RWPE2 (cell line): ENCODE data around the gene ARID5B.

Experiments used
- ATAC-seq: fragments of 200-7000 bp; cut with Tn5 transposase; 3 replicates; pipeline ENCODE4 v1.9.1; 2021; ENCODE audit warnings: low read depth
- DNase-seq: peaks from one replicate; pipeline ENCODE4 v3.0.0-alpha.2; 2020; ENCODE audit warnings: low spot score
- H3K27ac ChIP-seq: fragments of 450-650 bp; 2 replicates; pipeline ENCODE4 v1.5.1; 2017; ENCODE audit warnings: mild to moderate bottlenecking; ENCODE audit not compliant: poor library complexity, severe bottlenecking
- H3K27me3 ChIP-seq: fragments of 250-450 bp; sonication (Bioruptor Pico); 2 replicates; pipeline ENCODE4 v1.5.1; 2021; ENCODE audit warnings: mild to moderate bottlenecking, moderate library complexity; ENCODE audit not compliant: insufficient read depth, poor library complexity, severe bottlenecking
- H3K36me3 ChIP-seq: fragments of 250-450 bp; sonication (Bioruptor Pico); 2 replicates; pipeline ENCODE4 v1.5.1; 2020; ENCODE audit warnings: low read depth, mild to moderate bottlenecking, moderate library complexity
- H3K4me1 ChIP-seq: fragments of 250-450 bp; sonication (Bioruptor Pico); 2 replicates; pipeline ENCODE4 v1.5.1; 2021; ENCODE audit warnings: mild to moderate bottlenecking, moderate library complexity; ENCODE audit not compliant: insufficient read depth, poor library complexity, severe bottlenecking
- H3K4me3 ChIP-seq: fragments of 250-450 bp; sonication (Bioruptor Pico); 2 replicates; pipeline ENCODE4 v1.5.1; 2021; ENCODE audit warnings: mild to moderate bottlenecking, moderate library complexity; ENCODE audit not compliant: severe bottlenecking
- H3K9me3 ChIP-seq: fragments of 250-450 bp; sonication (Bioruptor Pico); 2 replicates; pipeline ENCODE4 v1.5.1; 2021; ENCODE audit warnings: mild to moderate bottlenecking, moderate library complexity; ENCODE audit not compliant: severe bottlenecking
- CTCF ChIP-seq: fragments of 450-650 bp; IDR thresholded peaks from one replicate; pipeline ENCODE4 v1.5.1; 2017; ENCODE audit warnings: mild to moderate bottlenecking, moderate library complexity; ENCODE audit not compliant: poor library complexity, severe bottlenecking

ARID5B gene

GRCh38 chr10:61869041-61869675 lies 32.3 kb upstream of the ARID5B start:
- H3K36me3 ChIP-seq, result no peaks in the 10 kb centered on the region
- DNase-seq, result no peak
- no peak for TF ChIP-seq CTCF
- H3K4me3 ChIP-seq, result no peak overlapping the region
- no peak for ATAC-seq
- H3K27ac ChIP-seq, result no peak overlapping the region
- H3K9me3 ChIP-seq, result no peaks in the 10 kb centered on the region
- H3K27me3 ChIP-seq, result no peaks in the 10 kb centered on the region
- peaks cover 6% of the 10 kb centered on the region for H3K4me1 ChIP-seq

GRCh38 chr10:61869774-61870525 lies 31.5 kb upstream of the ARID5B start:
- no peak for ATAC-seq
- DNase-seq, result no peak
- H3K4me3 ChIP-seq, result no peak overlapping the region
- H3K27ac ChIP-seq, result no peak overlapping the region
- no peaks in the 10 kb centered on the region for H3K27me3 ChIP-seq
- H3K4me1 ChIP-seq, result peaks cover 6% of the 10 kb centered on the region
- H3K9me3 ChIP-seq, result no peaks in the 10 kb centered on the region
- no peaks in the 10 kb centered on the region for H3K36me3 ChIP-seq
- TF ChIP-seq CTCF, result no peak

- Histone ChIP-seq H3K4me1 (peaks cover 6% of the 10 kb centered on the region), H3K27ac (no peak overlapping the region), H3K36me3 (no peaks in the 10 kb centered on the region), H3K9me3 (no peaks in the 10 kb centered on the region), H3K27me3 (no peaks in the 10 kb centered on the region), H3K4me3 (no peak overlapping the region)
- no peak for TF ChIP-seq CTCF
- ATAC-seq (no peak), DNase-seq (no peak)
Observed at GRCh38 chr10:61870526-61870895, 31.0 kb upstream of the ARID5B start.

GRCh38 chr10:61871487-61871886 lies 30.0 kb upstream of the ARID5B start:
- no peaks in the 10 kb centered on the region for H3K36me3 ChIP-seq
- no peak for TF ChIP-seq CTCF
- no peak overlapping the region for H3K4me3 ChIP-seq

More at GRCh38 chr10:61871487-61871886, 30.0 kb upstream of the ARID5B start:
- no peaks in the 10 kb centered on the region for H3K27me3 ChIP-seq
- peaks cover 6% of the 10 kb centered on the region for H3K4me1 ChIP-seq
- no peaks in the 10 kb centered on the region for H3K9me3 ChIP-seq
- DNase-seq (no peak), ATAC-seq (no peak)
- H3K27ac ChIP-seq, result no peak overlapping the region
